ENCODE measurements around the gene ST6GALNAC2.

ST6GALNAC2 gene

GRCh38 chr17:76598004-76598439 lies 12.4 kb upstream of the ST6GALNAC2 start:
- TF ChIP-seq, protein P1, sequence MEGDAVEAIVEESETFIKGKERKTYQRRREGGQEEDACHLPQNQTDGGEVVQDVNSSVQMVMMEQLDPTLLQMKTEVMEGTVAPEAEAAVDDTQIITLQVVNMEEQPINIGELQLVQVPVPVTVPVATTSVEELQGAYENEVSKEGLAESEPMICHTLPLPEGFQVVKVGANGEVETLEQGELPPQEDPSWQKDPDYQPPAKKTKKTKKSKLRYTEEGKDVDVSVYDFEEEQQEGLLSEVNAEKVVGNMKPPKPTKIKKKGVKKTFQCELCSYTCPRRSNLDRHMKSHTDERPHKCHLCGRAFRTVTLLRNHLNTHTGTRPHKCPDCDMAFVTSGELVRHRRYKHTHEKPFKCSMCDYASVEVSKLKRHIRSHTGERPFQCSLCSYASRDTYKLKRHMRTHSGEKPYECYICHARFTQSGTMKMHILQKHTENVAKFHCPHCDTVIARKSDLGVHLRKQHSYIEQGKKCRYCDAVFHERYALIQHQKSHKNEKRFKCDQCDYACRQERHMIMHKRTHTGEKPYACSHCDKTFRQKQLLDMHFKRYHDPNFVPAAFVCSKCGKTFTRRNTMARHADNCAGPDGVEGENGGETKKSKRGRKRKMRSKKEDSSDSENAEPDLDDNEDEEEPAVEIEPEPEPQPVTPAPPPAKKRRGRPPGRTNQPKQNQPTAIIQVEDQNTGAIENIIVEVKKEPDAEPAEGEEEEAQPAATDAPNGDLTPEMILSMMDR (IDR thresholded peaks at IDR 0.05; ENCODE audit: borderline replicate concordance, insufficient read depth, low read depth, low read length) = no peak
- H3K4me3 ChIP-seq (ENCODE audit: low read depth, low read length) = no peak overlapping the region

- no peak overlapping the region for H3K4me3 ChIP-seq (ENCODE audit: low read depth, low read length)
- TF ChIP-seq, protein P1 (IDR thresholded peaks at IDR 0.05; ENCODE audit: borderline replicate concordance, insufficient read depth, low read depth, low read length) = no peak
Measured at GRCh38 chr17:76597156-76598003, 11.7 kb upstream of the ST6GALNAC2 start.

DNA sequence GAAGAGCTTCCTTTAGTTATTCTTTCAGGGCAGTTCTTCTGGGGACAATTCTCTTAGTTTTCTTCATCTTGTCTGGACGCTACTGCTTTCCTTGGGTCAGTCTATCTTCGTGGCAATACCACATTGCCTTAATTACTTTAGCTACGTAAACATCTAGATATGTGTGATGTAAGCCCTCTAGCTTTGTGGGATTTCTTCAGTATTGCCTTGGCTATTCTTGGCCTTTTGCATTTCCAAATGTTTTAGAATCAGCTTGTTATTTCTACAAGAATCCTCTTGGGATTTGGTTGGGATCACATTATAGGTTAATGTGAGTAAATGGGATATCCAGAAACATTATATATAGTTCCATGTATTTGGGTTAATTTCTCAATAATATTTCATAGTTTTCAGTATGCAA lies 9.0 kb upstream of the ST6GALNAC2 start:
- TF ChIP-seq, protein P1 (IDR thresholded peaks at IDR 0.05; ENCODE audit: borderline replicate concordance, insufficient read depth, low read depth, low read length) = no peak
- no peak overlapping the region for H3K4me3 ChIP-seq (ENCODE audit: low read depth, low read length)

DNA sequence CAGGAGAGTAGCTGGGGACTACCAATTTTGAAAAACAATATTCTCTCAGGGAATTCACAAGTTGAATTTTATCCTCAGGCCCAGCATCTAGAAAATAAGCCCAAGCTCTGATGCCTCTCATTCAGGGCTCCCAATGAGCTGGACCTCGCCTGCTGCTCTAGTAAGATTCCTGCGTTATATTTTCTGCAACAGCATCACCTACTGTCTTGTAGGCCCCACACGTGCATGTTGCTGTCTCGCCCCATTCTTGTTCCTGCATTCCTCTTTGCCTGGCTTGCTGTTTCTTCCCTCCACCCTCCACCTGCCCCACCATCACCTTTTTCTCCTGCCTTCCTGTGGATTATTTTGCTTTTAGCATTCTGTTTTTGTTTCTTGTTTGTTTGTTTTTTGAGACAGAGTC lies 8.3 kb upstream of the ST6GALNAC2 start:
- TF ChIP-seq, protein P1 (IDR thresholded peaks at IDR 0.05; ENCODE audit: borderline replicate concordance, insufficient read depth, low read depth, low read length) = no peak
- no peak overlapping the region for H3K4me3 ChIP-seq (ENCODE audit: low read depth, low read length)

GRCh38 chr17:76593384-76593826 lies 7.7 kb upstream of the ST6GALNAC2 start:
- TF ChIP-seq, protein P1 (IDR thresholded peaks at IDR 0.05; ENCODE audit: borderline replicate concordance, insufficient read depth, low read depth, low read length) = no peak
- H3K4me3 ChIP-seq (ENCODE audit: low read depth, low read length) = no peak overlapping the region

- TF ChIP-seq, protein P1 (IDR thresholded peaks at IDR 0.05; ENCODE audit: borderline replicate concordance, insufficient read depth, low read depth, low read length) = no peak
- H3K4me3 ChIP-seq (ENCODE audit: low read depth, low read length) = no peak overlapping the region
Measured at GRCh38 chr17:76588182-76588581, 2.5 kb upstream of the ST6GALNAC2 start.
